Measurements from ENCODE around the gene CA9.

CA9 gene

DNA sequence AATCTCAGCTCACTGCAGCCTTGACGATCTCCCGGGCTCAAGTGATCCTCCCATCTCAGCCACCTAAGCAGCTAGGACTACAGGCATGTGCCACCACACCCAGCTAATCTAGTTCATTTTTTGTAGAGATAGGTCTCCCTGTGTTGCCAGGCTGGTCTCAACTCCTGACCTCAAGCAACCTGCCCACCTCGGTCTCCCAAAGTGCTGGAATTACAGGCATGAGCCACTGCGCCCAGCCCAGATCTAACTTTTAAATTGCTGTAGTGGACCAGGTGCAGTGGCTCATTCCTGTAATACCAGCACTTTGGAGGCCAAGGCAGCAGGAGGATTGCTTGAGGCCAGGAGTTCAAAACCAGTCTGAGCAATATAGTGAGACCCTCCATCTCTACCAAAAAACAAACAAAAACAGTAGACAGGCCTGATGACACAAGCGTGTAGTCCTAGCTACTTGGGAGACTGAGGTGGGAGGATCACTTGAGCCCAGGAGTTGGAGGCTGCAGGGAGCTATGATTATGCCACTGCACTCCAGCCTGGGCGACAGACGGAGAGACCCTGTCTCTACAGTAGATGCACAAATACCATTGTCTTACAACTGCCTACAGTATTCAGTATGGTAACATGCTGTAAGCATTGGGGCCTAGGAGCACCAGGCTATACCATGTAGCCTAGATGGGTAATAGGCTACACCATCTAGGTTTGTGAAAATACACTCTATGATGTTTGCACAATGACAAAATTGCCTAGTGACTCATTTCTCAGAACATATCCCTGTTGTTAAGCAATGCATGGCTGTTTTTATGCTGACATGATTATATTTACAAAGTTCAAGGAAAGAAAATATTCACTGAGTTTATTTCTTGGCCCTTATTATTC lies 21.5 kb upstream of the CA9 start:
- DNase-seq: no peak

DNA sequence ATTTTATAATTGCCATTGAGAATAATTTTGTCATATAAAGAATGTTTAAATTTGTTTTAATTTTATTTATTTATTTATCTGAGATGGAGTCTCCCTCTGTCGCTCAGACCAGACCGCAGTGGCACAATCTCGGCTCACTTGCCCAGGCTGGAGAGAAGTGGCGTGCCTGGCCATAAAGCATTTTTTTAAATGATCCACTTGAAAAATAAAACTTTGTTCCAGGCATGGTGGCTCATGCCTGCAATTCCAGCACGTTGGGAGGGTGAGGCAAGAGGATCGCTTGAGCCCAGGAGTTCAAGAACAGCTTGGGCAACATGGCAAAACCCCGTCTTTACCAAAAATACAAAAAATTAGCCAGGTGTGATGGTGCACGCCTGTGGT lies 20.9 kb upstream of the CA9 start:
- no peak for DNase-seq

DNA sequence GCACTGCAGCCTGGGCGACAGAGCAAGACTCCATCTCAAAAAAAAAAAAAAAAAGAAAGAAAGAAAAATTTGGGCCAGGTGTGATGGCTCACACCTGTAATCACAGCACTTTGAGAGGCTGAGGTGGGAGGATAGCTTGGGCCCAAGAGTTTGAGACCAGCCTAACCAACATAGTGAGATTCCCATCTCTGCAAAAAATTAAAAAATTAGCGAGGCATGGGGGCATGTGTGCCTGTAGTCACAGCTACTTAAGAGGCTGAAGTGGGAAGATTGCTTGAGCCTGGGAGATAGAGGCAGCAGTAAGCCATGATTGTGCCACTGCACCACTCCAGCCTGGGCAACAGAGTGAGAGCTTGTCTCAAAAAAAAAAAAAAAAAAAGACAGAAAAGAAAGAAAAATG lies 20.1 kb upstream of the CA9 start:
- DNase-seq: no peak

- DNase-seq: no peak
Observed at GRCh38 chr9:35656348-35656747, 17.4 kb upstream of the CA9 start.

GRCh38 chr9:35656831-35657545 lies 16.7 kb upstream of the CA9 start:
- DNase-seq: peak; percentile 67

- DNase-seq: peak; percentile 97
Observed at GRCh38 chr9:35657546-35658136, 16.1 kb upstream of the CA9 start, which contains the start of gene RMRP. RMRP (minus strand) TSS chr9:35658019.

DNA sequence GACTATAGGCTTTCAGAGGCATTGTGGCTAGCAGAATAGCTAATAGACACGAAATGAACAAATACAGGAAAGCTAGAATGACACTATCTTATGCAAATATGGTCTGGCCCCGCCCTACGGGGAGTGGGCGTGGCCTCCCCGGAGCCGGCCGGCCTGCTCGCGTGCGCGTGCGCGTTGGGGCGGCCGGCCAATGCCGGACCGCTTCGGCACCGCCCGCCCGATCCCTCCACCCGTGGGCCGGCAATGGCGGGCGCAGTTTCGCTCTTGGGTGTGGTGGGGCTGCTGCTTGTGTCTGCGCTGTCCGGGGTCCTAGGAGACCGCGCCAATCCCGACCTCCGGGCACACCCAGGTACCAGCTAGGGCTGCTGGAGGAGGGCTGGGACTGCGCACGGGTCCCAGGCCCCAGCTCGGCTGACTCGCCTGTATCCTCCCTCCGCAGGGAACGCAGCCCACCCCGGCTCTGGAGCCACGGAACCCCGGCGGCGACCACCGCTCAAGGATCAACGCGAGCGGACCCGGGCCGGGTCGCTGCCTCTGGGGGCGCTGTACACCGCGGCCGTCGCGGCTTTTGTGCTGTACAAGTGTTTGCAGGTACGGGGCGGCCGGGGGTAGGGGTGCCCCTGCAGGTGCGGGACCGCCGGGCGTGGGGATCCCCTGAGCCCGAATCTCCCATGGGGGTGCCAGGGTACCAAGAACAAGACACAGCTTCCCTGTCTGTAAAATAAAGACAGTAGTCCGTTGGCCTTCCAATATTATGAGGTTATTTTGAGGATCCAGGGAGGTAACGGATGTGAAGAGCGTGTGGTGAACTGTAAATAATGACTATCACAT lies 15.4 kb upstream of the CA9 start, which contains the start of gene CCDC107:
Gene CCDC107, plus strand, starts transcription at position 156 of the 831 bp plus-strand sequence. Its CDS starts 88 bp downstream, at position 244.
- DNase-seq: peak; percentile 94

DNA sequence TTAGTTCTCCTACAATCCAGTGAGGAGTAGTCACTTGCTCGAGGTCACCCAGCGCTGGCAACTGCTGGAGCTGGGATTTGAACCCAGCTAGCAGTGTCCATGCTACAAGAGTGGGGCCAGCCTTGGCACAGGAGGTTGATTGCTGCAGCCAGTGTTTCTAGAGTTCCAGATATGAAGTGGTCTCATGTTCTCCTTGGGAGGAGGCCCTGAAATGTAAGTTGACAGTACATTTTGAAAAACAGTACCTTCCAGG lies 14.8 kb upstream of the CA9 start:
- no peak for DNase-seq

- no peak for DNase-seq
Observed at GRCh38 chr9:35659340-35659739, 14.4 kb upstream of the CA9 start.

DNA sequence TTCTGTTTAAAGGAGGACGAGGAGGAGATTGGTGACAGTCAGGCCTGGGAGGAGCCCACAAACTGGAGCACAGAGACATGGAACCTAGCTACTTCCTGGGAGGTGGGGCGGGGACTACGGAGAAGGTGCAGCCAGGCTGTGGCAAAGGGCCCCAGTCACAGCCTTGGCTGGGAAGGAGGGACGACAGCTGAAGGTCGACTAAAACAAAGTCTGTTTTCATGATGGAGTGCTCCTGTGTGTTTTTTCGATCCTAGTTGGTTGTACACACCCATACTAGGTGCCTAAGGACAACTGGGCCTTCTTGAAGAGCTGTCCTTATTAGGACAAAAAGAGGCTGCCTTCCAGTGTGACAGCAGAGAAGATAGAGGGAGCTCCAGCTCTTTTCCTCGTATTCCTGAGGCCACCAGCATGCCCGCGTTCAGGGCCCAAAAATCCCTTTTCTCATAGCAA lies 12.7 kb upstream of the CA9 start:
- DNase-seq: no peak

DNA sequence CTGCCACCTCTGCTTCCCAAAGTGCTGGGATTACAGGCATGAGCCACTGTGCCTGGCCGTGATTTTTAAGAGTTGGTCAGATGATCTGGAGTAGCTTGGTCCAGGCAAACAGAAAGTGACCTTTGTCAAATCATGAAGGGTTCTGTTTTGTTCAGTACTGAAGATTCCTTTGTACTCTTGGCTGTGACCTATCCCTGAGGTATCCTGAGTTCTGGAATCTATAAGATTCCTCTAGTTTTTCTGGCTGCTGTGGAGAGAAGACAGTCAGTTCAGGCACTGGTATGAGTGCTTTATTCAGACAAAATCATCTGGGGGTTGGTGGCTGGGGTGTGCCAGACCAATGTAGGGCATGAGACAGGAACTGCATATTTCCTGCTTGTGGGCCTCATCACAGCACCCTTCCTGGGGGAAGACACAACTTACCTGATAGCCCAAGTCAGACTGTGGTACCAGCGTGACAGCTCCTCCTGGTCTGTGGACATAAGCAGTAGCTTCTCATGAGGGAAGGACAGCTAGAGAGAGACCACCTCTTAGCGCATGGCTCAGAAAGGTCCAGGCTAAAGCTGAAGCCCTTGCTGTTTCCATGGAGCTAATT lies 11.9 kb upstream of the CA9 start:
- no peak for DNase-seq

GRCh38 chr9:35662437-35662836 lies 11.3 kb upstream of the CA9 start:
- no peak for DNase-seq

DNA sequence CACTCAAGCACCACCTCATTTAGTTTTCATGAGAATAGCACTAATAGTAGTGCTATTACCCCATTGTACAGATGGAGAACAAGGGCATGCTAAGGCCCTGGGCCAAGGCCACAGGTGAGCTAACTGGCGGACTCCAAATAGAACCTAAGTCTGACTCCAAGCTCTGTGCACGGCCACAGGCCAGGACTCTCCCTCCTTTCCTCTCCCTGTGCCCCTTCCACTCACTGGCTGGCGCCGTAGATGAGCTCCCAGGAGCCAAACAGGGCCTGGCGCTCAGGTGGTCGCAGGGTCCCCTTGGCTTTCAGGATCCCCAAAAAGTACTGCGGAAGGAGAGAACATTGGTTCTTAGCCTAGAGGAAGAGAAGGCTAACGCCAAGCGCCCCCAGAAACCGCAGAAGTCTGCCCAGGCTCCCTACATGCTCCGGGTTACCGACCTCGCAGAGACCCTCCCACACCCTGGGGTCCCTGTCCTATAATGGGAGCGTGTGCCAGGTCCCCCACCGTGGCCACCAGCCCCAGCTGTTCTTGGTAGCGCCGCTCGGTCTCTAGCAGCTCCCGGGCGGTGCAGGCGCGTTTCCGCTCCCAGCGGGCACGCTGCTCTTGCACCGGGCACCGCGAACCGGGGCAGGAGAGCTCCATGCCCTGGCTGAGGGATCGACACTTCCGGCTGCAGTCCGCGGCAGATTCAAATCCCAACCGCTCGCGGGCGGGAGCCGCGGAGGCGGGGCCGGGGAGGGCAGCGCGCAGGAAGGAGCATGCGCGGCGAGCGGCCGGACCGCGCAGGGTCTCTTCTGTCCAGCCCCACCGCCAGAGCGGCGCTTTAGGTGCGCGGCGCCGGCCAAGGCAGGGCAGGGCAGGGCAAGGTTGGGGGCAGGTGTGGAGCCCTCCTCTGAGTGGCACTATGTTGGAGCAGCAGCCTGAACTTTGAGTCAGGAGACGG lies 8.9 kb upstream of the CA9 start, which contains the start of gene ARHGEF39:
Gene ARHGEF39, minus strand, starts transcription at position 665 of the 940 bp plus-strand sequence. Its CDS starts 26 bp downstream, at position 639.
- peak; percentile 87 for DNase-seq

GRCh38 chr9:35665471-35665818 lies 8.3 kb upstream of the CA9 start:
- no peak for DNase-seq

- no peak for DNase-seq
Observed at GRCh38 chr9:35666045-35666444, 7.7 kb upstream of the CA9 start.

- no peak for DNase-seq
Observed at GRCh38 chr9:35666549-35666948, 7.2 kb upstream of the CA9 start.

GRCh38 chr9:35667939-35668338 lies 5.8 kb upstream of the CA9 start:
- DNase-seq: no peak

GRCh38 chr9:35669331-35670145 lies 4.2 kb upstream of the CA9 start:
- DNase-seq: no peak

- no peak for DNase-seq
Observed at GRCh38 chr9:35674025-35674361, 265 bp downstream of the CA9 start.

DNA sequence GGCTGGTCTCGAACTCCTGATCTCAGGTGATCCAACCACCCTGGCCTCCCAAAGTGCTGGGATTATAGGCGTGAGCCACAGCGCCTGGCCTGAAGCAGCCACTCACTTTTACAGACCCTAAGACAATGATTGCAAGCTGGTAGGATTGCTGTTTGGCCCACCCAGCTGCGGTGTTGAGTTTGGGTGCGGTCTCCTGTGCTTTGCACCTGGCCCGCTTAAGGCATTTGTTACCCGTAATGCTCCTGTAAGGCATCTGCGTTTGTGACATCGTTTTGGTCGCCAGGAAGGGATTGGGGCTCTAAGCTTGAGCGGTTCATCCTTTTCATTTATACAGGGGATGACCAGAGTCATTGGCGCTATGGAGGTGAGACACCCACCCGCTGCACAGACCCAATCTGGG lies 1.5 kb downstream of the CA9 start:
- DNase-seq: no peak
